IPS DF 6.9 (cell line): Measurements from ENCODE around the gene DAPK2.
A peak's percentile ranks its signal among the peaks of the same experiment; 100 is the strongest.

ENCODE experiments used
- DNase-seq: peaks from one replicate; pipeline ENCODE4 v3.0.0-alpha.2; 2013; ENCODE audit warnings: low read depth, low spot score
- H3K27ac ChIP-seq: one replicate; pipeline ENCODE4 v1.5.1; 2013; ENCODE audit warnings: low read length, control low read depth
- H3K27me3 ChIP-seq: 2 replicates; pipeline ENCODE4 v1.6.1; 2013; ENCODE audit warnings: mild to moderate bottlenecking, low read length; ENCODE audit not compliant: control insufficient read depth, insufficient read depth
- H3K36me3 ChIP-seq: 2 replicates; pipeline ENCODE4 v1.6.1; 2013; ENCODE audit warnings: low read length; ENCODE audit not compliant: control insufficient read depth, insufficient read depth
- H3K4me1 ChIP-seq: 2 replicates; pipeline ENCODE4 v1.6.1; 2013; ENCODE audit warnings: low read length; ENCODE audit not compliant: control insufficient read depth, insufficient read depth
- H3K4me3 ChIP-seq: 2 replicates; pipeline ENCODE4 v1.5.1; 2013; ENCODE audit warnings: mild to moderate bottlenecking, low read length
- H3K9me3 ChIP-seq: 2 replicates; pipeline ENCODE4 v1.6.1; 2013; ENCODE audit warnings: low read length, inconsistent platforms; ENCODE audit not compliant: control insufficient read depth, insufficient read depth
- WGBS: extraction: QIAGEN DNeasy Blood & Tissue Kit; methylation state at CpG from one replicate; pipeline ENCODE4 v1.1.7; 2013; ENCODE audit warnings: mixed read lengths, missing lambda C conversion rate; ENCODE audit not compliant: insufficient read length, insufficient coverage; 5-methylcytosine and 5-hydroxymethylcytosine counted together

Gene DAPK2

GRCh38 chr15:63895194-63895593, 151.1 kb downstream of the DAPK2 start:
- no peak for DNase-seq
- Histone ChIP-seq H3K4me1 (peaks cover 2% of the 10 kb centered on the region; the same call in 1 of the 2 replicates), H3K9me3 (no peaks in the 10 kb centered on the region), H3K27me3 (no peaks in the 10 kb centered on the region), H3K27ac (no peak overlapping the region), H3K4me3 (no peak overlapping the region), H3K36me3 (no peaks in the 10 kb centered on the region)
- WGBS = no CpG with 5 or more reads among the region's 6 CpGs

DNA sequence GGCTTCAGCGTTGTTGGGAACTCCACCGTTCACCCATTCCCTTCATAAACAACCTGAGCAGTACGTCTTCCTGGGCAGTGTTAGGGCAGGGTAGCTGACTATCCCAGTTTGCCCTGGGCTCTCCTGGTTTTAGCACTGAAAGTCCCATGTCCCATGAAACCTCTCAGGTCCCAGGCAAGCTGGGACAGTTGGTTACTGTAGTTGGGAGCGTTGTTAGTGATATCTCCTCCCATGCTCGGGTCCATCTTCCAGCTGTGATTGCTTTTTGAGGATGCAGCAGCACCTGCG, 151.7 kb downstream of the DAPK2 start:
- H3K4me3 ChIP-seq = no peak overlapping the region
- no peaks in the 10 kb centered on the region for H3K9me3 ChIP-seq
- H3K36me3 ChIP-seq = no peaks in the 10 kb centered on the region
- DNase-seq = no peak
- no CpG with 5 or more reads among the region's 6 CpGs for WGBS
- no peak overlapping the region for H3K27ac ChIP-seq
- peaks cover 2% of the 10 kb centered on the region; the same call in 1 of the 2 replicates for H3K4me1 ChIP-seq
- H3K27me3 ChIP-seq = no peaks in the 10 kb centered on the region

DNA sequence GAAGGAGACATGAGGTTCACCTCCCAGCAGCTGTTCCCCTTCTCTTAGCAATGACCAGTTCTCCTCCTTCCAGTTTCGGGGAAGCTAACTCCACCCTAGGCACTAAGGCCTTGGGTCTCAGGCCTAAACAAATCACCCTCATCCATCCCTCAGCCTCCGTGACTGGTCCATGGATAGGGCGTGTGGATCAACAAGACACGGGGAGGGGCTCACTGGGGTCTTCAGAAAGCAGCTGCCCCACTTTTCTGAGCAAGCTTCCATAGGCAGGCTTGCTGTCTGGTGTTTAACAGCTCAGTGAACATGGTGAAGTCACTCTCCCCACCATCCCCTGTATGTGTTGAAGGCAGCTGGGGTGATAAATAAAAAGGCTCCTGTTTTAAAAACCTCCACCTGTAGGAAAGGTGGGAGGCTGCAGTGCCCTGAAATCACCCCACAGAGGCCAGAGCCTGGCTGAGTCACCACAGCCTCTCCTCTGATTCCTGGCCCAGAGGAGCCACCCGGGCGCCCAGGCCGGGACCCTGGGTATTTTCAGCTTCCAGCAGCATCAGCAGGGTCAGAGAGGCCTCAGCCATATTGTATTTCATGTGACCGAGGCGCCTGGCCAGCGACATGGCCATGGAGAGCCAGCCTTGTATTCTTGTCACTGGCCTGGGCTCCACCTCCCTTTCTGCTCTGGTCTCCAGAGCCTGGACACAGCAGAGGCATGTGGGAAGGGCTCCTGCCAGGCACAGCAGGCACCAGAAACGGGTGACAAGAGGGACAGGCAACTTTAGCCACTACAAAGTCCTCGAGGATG, 152.2 kb downstream of the DAPK2 start:
- no CpG with 5 or more reads among the region's 12 CpGs for WGBS

GRCh38 chr15:63892794-63893441, 153.4 kb downstream of the DAPK2 start:
- Histone ChIP-seq H3K9me3 (no peaks in the 10 kb centered on the region), H3K36me3 (no peaks in the 10 kb centered on the region), H3K27me3 (no peaks in the 10 kb centered on the region), H3K27ac (no peak overlapping the region), H3K4me3 (no peak overlapping the region), H3K4me1 (peaks cover 2% of the 10 kb centered on the region; the same call in 1 of the 2 replicates)
- no CpG with 5 or more reads among the region's 11 CpGs for WGBS
- no peak for DNase-seq

More for the DNA sequence above, 152.2 kb downstream of the DAPK2 start:
- Histone ChIP-seq H3K27ac (no peak overlapping the region), H3K36me3 (no peaks in the 10 kb centered on the region), H3K27me3 (no peaks in the 10 kb centered on the region), H3K4me1 (peaks cover 2% of the 10 kb centered on the region; the same call in 1 of the 2 replicates), H3K9me3 (no peaks in the 10 kb centered on the region), H3K4me3 (no peak overlapping the region)
- no peak for DNase-seq

DNA sequence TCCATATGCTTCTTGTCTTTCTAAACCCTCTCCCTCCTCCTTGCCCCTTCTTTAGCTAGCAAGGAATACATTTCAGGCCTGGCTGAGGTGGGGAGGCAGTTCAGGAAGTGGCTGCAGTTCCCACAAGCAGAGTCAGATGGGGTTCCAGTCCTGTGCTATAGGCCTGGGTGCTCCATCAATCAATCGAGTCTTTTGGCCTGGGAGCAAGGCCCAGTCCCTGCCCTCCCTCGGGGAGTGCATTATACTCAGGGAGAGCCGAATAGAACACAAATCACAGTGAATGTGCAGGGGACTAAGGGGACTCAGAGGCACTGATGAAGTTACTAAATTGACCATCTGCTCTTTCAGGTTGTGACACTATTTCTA, 154.5 kb downstream of the DAPK2 start:
- H3K4me3 ChIP-seq = no peak overlapping the region
- WGBS = no CpG with 5 or more reads among the region's 3 CpGs
- H3K27ac ChIP-seq = no peak overlapping the region
- H3K9me3 ChIP-seq = no peaks in the 10 kb centered on the region
- H3K27me3 ChIP-seq = no peaks in the 10 kb centered on the region
- no peak for DNase-seq
- no peaks in the 10 kb centered on the region for H3K36me3 ChIP-seq
- peaks cover 2% of the 10 kb centered on the region; the same call in 1 of the 2 replicates for H3K4me1 ChIP-seq

GRCh38 chr15:63891079-63891767, 155.1 kb downstream of the DAPK2 start:
- DNase-seq = peak; percentile 82
- H3K36me3 ChIP-seq = no peaks in the 10 kb centered on the region
- no peak overlapping the region for H3K4me3 ChIP-seq
- H3K9me3 ChIP-seq = no peaks in the 10 kb centered on the region
- no peak overlapping the region for H3K27ac ChIP-seq
- H3K27me3 ChIP-seq = no peaks in the 10 kb centered on the region
- WGBS = no CpG with 5 or more reads among the region's 8 CpGs
- H3K4me1 ChIP-seq = no peaks in the 10 kb centered on the region

- no CpG with 5 or more reads among the region's 6 CpGs for WGBS
- H3K4me1 ChIP-seq = no peaks in the 10 kb centered on the region
Observed at GRCh38 chr15:63890617-63891016, 155.7 kb downstream of the DAPK2 start.

DNA sequence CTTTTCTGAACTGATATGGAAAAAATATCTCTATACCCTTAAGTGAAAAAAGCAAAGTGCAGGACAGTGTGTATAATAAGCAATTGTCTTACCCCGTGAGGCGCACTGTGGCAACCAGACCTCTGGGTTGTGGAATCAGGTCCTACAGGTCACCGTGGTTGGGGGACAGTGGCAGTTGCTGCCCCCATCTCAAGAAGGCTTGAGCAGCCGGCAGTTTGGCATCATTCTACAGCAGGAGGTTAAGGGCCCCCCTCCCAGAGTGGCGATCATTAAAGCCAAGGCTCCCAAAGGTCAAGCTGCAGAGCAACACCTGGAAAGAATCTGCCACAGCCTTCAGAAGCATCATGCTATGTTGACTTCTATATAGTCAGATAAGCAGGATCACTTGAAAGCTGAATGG, 156.5 kb downstream of the DAPK2 start:
- no peak overlapping the region for H3K27ac ChIP-seq
- H3K36me3 ChIP-seq = no peaks in the 10 kb centered on the region
- WGBS = no CpG with 5 or more reads among the region's 5 CpGs
- no peaks in the 10 kb centered on the region for H3K4me1 ChIP-seq
- DNase-seq = no peak
- no peaks in the 10 kb centered on the region for H3K27me3 ChIP-seq
- H3K4me3 ChIP-seq = no peak overlapping the region
- H3K9me3 ChIP-seq = no peaks in the 10 kb centered on the region

More at GRCh38 chr15:63890617-63891016, 155.7 kb downstream of the DAPK2 start:
- Histone ChIP-seq H3K36me3 (no peaks in the 10 kb centered on the region), H3K27me3 (no peaks in the 10 kb centered on the region), H3K27ac (no peak overlapping the region), H3K9me3 (no peaks in the 10 kb centered on the region), H3K4me3 (no peak overlapping the region)
- no peak for DNase-seq

- Histone ChIP-seq H3K4me1 (no peaks in the 10 kb centered on the region), H3K27me3 (no peaks in the 10 kb centered on the region), H3K27ac (no peak overlapping the region), H3K36me3 (no peaks in the 10 kb centered on the region), H3K9me3 (no peaks in the 10 kb centered on the region), H3K4me3 (no peak overlapping the region)
- DNase-seq = no peak
- WGBS = no CpG with 5 or more reads among the region's 3 CpGs
Observed at GRCh38 chr15:63888823-63889222, 157.5 kb downstream of the DAPK2 start.

GRCh38 chr15:63888146-63888545, 158.1 kb downstream of the DAPK2 start:
- WGBS = no CpG with 5 or more reads among the region's 1 CpG
- Histone ChIP-seq H3K4me1 (no peaks in the 10 kb centered on the region), H3K4me3 (no peak overlapping the region), H3K27ac (no peak overlapping the region), H3K9me3 (no peaks in the 10 kb centered on the region), H3K36me3 (no peaks in the 10 kb centered on the region), H3K27me3 (no peaks in the 10 kb centered on the region)
- no peak for DNase-seq
